Ishikawa (cell line): ENCODE results near the gene RNF213.
A peak's percentile ranks its signal among the peaks of the same experiment; 100 is the strongest.

Source experiments
- CEBPB ChIP-seq: IDR thresholded peaks from 2 replicates; pipeline ENCODE4 v1.6.1; 2012
- CREB1 ChIP-seq: IDR thresholded peaks from 2 replicates; pipeline ENCODE4 v1.6.1; 2012; ENCODE audit warnings: low read depth
- EGR1 ChIP-seq: IDR thresholded peaks from 2 replicates; pipeline ENCODE4 v1.6.1; 2012
- EP300 ChIP-seq: IDR thresholded peaks from 2 replicates; pipeline ENCODE4 v1.6.1; 2012; ENCODE audit warnings: borderline replicate concordance
- FOXM1 ChIP-seq: IDR thresholded peaks from 2 replicates; pipeline ENCODE4 v1.6.1; 2012; ENCODE audit warnings: low read depth, borderline replicate concordance
- MAX ChIP-seq: IDR thresholded peaks from 2 replicates; pipeline ENCODE4 v1.6.1; 2012
- NFIC ChIP-seq: IDR thresholded peaks from 2 replicates; pipeline ENCODE4 v1.6.1; 2012
- RAD21 ChIP-seq: IDR thresholded peaks from 2 replicates; pipeline ENCODE4 v1.6.1; 2012; ENCODE audit warnings: low read depth
- REST ChIP-seq: IDR thresholded peaks from 2 replicates; pipeline ENCODE4 v1.6.1; 2012; ENCODE audit warnings: low read depth, mild to moderate bottlenecking
- TAF1 ChIP-seq: IDR thresholded peaks from 2 replicates; pipeline ENCODE4 v1.6.1; 2012; ENCODE audit warnings: low read depth, mild to moderate bottlenecking
- TCF12 ChIP-seq: IDR thresholded peaks from 2 replicates; pipeline ENCODE4 v1.6.1; 2012; ENCODE audit warnings: low read depth
- TEAD4 ChIP-seq: IDR thresholded peaks from 2 replicates; pipeline ENCODE4 v1.6.1; 2012
- USF1 ChIP-seq: IDR thresholded peaks from 2 replicates; pipeline ENCODE4 v1.6.1; 2012
- YY1 ChIP-seq: IDR thresholded peaks from 2 replicates; pipeline ENCODE4 v1.6.1; 2012; ENCODE audit warnings: low read depth
- ZBTB7A ChIP-seq: IDR thresholded peaks from 2 replicates; pipeline ENCODE4 v1.6.1; 2012; ENCODE audit warnings: low read depth

RNF213 gene

GRCh38 chr17:80260791-80261158 lies at the start of gene RNF213:
RNF213 (plus strand) TSS chr17:80260852; CDS start chr17:80263682, 2,830 bp downstream.
- TF ChIP-seq YY1 (no peak), USF1 (peak; percentile 54; the same call in 1 of the 2 replicates), TAF1 (no peak; the same call in 1 of the 2 replicates), MAX (no peak), FOXM1 (no peak)

- TF ChIP-seq RAD21 (no peak), USF1 (no peak), EP300 (no peak)
These were observed 48.5 kb upstream of the RNF213 start for GRCh38 chr17:80212109-80212508.

GRCh38 chr17:80212511-80212910 lies 48.1 kb upstream of the RNF213 start:
- TF ChIP-seq EGR1 (no peak), MAX (no peak), TCF12 (no peak), TEAD4 (no peak), TAF1 (no peak), RAD21 (no peak), CEBPB (no peak), ZBTB7A (no peak), EP300 (no peak), FOXM1 (no peak), NFIC (no peak), CREB1 (no peak)

GRCh38 chr17:80212962-80213642 lies 47.5 kb upstream of the RNF213 start:
- TF ChIP-seq EP300 (no peak), FOXM1 (no peak), MAX (no peak), RAD21 (no peak), ZBTB7A (no peak), TEAD4 (no peak), CEBPB (no peak), USF1 (no peak), REST (no peak), TCF12 (no peak), EGR1 (no peak), CREB1 (no peak)

GRCh38 chr17:80213643-80213975 lies 47.0 kb upstream of the RNF213 start:
- no peak for TF ChIP-seq REST
- TF ChIP-seq ZBTB7A, result no peak
- TF ChIP-seq CREB1, result no peak
- no peak for TF ChIP-seq TCF12
- no peak for TF ChIP-seq EGR1
- no peak for TF ChIP-seq TEAD4
- TF ChIP-seq RAD21, result no peak
- no peak for TF ChIP-seq FOXM1
- TF ChIP-seq USF1, result no peak
- TF ChIP-seq TAF1, result no peak
- TF ChIP-seq NFIC, result no peak
- no peak for TF ChIP-seq MAX
- TF ChIP-seq CEBPB, result no peak
- TF ChIP-seq YY1, result no peak
- TF ChIP-seq EP300, result no peak
